Mucosa of gallbladder (tissue), 1 donor: ENCODE data around the gene DOCK6. TPM values are rescaled to one million over a fixed set of nuclear protein-coding genes. Genes with fewer than 3 reads are reported as not detected.
"Not testable (repeated sequence)": the region's sequence is repeated elsewhere in the genome, so short reads cannot be mapped to it uniquely, and the experiment has no call there.

ENCODE experiments used
- DNase-seq: peaks from one replicate; pipeline ENCODE4 v3.0.0-alpha.2; 2020; ENCODE audit warnings: low spot score
- total RNA-seq: library from RNA; stranded (reverse); gene quantifications from one replicate; pipeline ENCODE4 v1.2.1, GENCODE V29; 2021
- donor health status: DM: no; HTN: no; CAD: no.

DOCK6 gene
- total RNA-seq, 1 donor from 2014 or later: 102 TPM

GRCh38 chr19:11197291-11198174 is 64.8 kb downstream of the DOCK6 start, which contains the start of gene KANK2:
Gene KANK2 (minus strand): TSS chr19:11197545. CDS start chr19:11194511, 3,034 bp downstream.
- DNase-seq: peak; percentile 89

GRCh38 chr19:11196406-11197287 is 65.7 kb downstream of the DOCK6 start:
- no peak for DNase-seq

- DNase-seq: no peak
Measured at GRCh38 chr19:11195681-11196080, 66.6 kb downstream of the DOCK6 start.

DNA sequence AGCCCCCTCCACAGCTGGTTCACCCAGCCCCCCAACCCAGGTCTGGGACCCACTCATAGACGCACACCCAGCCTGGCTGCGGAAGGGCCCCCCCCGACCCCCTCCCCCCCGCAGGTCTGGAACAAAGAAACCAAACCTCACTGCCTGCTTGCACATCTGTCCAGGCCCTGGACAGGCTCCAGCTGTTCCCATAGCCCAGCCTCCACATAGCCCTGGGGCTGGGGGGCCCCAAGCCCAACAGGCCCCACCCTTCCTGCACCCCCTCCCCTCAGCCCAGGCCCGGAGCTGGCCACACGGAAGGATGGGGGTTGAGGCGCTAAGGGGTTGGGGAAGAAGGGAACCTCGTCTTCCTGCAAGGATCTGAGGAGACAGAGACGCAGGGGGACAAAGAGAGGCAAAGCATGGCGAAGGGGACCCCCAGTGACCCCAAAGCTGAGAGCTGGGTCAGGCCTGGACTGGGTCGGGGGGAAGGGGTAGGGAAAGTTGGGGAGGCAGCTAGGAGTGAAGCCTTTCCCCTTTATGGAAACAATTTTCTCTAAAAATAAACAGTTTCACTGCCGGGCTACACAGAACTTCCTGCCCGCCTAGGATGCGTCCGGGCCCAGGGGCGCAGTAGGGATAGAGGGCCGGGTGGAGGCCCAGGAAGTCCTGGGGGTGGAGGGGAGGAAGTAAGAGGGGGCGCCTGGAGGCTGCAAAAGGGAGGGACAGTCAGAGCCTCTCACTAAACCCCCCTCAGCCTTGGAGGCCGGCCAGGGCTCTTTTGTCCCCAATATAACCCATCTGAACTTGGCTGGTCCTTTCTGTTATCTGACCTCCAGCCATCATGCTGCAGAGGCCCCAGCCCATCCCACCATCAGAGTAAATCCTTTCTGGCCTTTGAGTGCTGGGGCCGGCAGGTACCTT is 67.4 kb downstream of the DOCK6 start:
- no peak for DNase-seq

GRCh38 chr19:11194173-11194572 is 68.2 kb downstream of the DOCK6 start:
- no peak for DNase-seq

DNA sequence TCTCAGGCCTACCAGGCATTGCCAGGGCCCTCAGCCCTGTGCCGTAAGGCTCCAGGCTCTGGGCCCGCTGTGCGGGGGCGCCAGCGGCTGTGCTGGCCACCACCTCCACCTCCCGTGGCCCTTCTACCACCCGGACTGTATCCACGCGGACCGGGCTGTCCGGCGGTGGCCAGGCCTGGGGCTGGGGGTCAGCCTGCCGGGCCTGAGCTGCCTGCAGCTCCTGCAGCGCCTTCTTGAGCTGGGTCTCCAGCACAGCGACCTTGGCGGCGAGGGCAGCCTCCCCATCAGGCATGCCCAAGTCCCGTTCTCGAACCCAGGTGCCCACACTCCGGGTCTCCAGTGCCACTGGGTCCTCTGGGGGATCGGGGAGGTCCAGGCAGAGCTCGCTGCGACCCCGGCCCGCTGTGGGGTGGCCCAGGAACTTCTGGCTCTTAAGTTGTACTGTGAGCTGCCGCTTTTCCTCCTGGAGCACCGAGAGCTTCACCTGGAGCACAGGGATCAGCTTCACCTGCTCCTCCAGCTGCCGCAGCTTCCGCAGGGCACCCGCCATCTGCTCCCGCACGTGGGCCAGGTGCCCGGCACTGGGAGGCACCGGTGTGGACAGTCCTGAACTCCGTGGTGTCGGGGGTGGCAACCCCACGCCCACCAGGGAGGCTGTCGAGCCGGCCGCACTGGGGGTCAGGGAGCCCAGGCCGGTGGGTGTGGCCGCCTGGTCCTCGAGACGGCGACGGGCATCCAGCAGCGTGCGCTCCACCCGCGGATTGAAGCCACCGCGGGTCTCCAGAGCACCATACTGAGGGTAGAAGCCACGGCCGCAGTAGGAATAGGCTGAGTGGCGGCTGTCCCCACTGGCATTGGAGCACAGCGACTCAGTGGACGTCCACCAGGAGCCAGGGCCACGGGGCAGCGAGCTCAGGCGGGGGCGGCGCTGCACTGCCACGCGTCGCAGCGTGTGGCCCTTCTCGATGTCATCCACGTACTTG is 69.1 kb downstream of the DOCK6 start:
- no peak for DNase-seq

DNA sequence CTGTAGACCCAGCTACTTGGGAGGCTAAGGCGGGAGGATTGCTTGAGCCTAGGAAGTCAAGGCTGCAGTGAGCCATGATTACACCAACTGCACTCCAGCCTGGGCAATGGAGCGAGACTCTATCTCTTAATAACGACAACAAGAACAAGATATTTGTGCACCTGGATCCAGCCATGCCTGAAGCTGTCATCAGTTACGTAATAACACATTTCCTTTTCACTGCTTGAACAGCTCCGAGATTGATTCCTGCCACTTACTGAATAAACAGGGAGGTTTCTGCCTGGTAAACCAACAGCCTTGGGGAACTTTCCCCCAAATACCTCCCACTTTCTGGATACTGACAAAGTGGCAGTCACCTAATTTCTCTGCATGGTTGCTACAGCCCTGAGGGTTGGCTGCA is 70.4 kb downstream of the DOCK6 start:
- no peak for DNase-seq

DNA sequence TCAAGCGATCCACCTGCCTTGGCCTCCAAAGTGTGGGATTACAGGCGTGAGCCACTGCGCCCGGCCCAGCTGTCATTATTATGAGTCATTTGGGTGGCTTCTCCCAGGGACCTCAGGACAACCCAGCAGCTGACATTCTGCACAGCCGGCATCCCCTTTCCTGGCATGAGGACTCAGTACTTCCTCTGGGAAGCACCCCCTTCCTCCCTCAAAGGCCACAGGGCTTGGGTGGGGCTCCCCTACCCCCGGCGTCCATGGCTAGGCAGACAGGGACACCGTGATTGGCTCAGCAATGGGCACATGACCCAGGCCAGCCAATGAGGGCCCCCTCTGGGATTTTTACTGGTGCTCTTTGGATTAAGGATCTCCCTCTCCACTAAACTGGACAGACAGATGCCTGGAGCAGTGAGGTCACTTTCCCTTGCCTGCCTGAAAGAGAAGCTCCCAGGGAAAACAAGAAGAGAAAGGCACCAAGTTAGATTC is 71.0 kb downstream of the DOCK6 start:
- DNase-seq: no peak

DNA sequence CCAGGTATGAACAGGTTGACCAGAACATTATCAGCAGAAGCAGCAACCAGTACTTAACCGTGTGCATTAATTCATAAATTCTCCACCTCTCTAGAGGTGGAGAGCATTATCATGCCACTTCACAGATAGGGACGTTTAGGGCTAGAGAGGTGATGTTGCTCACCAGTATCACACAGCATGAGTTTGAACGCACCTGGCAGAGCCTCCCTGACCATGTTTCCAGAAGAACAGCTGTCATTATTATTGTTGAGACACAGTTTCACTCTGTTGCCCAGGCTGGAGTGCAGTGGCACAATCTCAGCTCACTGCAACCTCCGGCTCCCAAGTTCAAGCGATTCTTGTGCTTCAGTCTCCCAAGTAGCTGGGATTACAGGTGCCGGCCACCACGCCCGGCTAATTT is 71.8 kb downstream of the DOCK6 start:
- DNase-seq: no peak

DNA sequence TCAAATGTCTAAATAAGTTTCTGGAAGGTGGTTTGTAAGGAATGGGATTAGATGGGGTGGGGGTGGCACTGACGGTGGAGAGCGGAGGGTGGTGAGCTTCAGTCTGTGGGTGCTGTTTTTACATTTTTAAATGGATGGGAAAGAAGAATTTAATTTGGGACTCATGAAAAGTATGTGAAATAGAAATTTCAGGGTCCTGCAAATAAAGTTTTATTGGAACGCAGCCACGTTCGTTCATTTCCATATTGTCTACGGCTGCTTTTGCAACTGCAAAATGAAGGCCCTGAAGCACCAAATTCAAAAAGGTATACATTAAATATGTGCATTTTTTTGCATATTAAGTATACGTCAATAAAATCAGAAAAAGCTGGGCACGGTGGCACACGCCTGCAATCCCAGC is 74.9 kb downstream of the DOCK6 start:
- DNase-seq: no peak

GRCh38 chr19:11182994-11183393 is 79.3 kb downstream of the DOCK6 start:
- no peak for DNase-seq

DNA sequence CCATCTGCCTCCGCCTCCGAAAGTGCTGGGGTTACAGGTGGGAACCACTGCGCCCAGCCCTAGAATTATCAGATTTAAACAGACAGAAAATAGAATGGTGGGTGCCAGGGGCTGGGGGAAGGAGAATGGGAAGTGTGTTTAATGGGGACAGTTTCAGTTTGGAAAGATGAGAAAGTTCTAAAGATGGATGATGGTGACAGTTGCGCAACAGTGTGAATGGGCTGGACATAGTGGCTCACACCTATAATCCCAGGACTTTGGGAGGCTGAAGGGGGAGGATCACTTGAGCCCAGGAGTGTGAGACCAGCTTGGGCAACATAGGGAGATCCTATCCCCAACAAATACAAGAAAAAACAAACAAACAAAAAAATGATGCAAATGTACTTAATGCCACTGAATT is 80.8 kb downstream of the DOCK6 start:
- DNase-seq: no peak

DNA sequence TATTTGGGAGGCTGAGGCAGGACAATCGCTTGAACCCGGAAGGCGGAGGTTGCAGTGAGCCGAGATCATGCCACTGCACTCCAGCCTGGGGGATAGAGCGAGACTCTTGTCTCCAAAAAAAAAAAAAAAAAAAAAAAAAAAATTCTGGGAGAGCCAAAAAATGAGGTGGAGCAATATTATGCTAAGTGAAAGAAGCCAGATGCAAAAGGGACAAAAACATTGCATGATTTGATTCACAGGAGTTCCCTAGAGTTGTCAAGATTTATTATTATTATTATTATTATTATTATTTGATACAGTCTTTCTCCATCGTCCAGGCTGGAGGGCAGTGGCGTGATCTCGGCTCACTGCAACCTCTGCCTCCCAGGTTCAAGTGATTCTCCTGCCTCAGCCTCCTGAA is 81.3 kb downstream of the DOCK6 start:
- DNase-seq: not testable (repeated sequence)

DNA sequence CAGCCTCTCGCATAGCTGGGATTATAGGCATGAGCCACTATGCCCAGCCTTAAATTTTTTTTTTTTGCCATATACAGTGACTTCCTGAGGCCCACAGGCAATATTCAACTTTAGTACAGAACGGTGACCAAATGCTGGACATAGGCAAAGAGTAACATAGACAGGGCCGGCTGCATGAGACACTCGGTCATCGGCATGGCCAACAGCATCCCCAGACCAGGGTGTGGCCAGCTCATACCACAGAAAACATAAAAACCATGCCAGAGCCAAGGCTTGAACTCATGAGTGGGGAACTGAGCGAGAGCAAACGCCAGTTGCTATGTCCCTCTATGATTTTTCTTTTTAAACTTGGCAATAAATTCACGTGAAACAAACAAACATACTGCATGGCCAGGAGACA is 82.0 kb downstream of the DOCK6 start:
- DNase-seq: no peak

DNA sequence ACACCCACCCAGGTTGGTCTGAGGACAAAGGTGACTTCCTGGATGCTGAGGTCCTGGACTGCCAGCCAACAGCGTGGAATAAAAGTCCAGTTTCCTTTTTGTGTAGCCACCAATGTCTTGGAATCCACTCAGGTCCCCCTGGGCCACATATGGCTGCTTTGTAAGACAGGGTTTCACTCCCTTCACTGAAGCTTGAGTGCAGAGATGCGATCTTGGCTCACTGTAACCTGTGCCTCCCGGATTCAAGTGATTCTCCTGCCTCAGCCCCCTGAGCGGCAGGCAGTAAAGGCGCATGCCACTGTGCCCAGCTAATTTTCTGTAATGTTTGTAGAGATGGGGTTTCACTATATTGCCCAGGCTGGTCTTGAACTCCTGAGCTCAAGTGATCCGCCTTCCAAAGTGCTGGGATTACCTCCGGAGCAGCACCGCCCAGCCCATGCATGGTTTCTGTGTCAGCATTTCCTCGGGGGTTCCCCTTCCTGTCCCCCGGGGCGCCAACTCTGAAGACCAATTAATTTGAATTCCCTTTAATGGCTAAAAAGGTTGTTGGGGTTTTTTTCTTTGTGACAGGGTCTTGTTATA is 82.5 kb downstream of the DOCK6 start:
- no peak for DNase-seq

DNA sequence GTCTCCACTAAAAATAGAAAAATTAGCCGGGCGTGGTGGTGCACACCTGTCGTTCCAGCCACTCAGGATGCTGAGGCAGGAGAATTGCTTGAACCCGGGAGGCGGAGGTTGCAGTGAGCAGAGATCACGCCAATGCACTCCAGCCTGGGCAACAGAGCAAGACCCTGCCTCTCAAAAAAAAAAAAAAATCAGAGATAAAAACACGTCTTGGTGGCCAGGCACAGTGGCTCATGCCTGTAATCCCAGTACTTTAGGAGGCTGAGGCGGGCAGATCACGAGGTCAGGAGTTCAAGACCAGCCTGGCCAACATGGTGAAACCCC is 83.2 kb downstream of the DOCK6 start:
- DNase-seq: not testable (repeated sequence)

DNA sequence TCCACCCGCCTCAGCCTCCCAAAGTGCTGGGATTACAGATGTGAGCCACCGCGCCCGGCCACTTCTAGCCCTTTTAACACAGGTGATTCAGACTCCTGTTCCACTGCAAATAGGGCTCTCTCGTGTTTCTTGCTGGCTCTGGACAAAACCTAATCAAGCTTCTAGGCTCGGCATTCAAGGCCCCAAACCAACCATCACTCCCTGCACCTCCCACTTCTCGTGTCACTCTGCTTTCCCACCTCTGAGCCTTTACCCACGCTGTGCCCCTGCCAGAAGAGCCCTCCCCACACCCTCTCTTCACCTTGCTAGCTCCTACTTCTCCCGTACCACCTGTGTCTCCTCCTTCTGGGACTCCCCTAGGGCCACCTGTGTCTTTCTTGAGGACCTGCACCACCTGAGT is 84.7 kb downstream of the DOCK6 start:
- DNase-seq: no peak

DNA sequence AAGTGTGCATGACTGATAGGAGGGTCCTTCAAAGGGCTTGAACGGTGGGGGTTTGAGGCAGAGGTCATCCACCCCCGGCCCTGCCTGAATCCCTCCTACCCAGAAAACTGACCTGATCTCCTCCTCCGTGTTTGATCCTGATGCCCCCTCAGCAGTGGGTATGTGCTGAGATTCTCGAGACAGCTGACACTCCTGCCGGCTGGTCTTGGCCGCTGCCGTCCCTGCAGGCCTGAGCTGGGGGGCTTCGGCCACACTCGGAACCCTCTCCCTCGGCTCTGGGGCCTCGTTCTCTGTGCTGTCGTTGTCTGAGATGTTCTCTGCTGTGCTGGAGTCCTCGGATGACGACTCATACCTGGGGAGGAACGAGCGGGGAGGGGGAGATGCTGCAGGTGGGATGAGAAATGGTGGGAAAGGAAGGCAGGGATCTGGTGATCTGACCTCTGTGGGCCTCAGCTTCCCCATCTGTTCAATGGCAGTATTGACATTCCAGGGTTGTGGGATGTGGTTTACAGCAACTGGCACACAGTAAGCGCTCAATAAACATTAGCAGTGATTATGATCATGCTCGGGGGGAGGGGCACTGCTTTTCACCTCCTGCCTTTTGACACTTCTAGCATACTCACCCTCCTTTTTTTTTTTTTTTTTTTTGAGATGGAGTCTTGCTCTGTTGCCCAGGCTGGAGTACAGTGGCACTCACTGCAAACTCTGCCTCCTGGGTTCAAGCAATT is 85.7 kb downstream of the DOCK6 start:
- DNase-seq: no peak

GRCh38 chr19:11175920-11176319 is 86.4 kb downstream of the DOCK6 start:
- DNase-seq: no peak
